NB4 (cell line): Measurements from ENCODE around the gene TFF2.

Experiments
- DNase-seq: peaks from one replicate; pipeline ENCODE4 v3.0.0; 2010; ENCODE audit warnings: low read depth
- H3K4me3 ChIP-seq: one replicate; pipeline ENCODE4 v1.5.1; 2011; ENCODE audit warnings: mild to moderate bottlenecking, low read depth, low read length, moderate library complexity
- MYC ChIP-seq: IDR thresholded peaks from 2 replicates; pipeline ENCODE4 v1.6.1; 2011; ENCODE audit warnings: low read depth, low read length
- POLR2A ChIP-seq: IDR thresholded peaks from 2 replicates; pipeline ENCODE4 v1.6.1; 2011; ENCODE audit warnings: mild to moderate bottlenecking; ENCODE audit not compliant: insufficient read length; ENCODE audit errors: extremely low read depth
- TF ChIP-seq, protein P1 (sequence below): IDR thresholded peaks from one replicate; pipeline ENCODE4 v1.5.1; 2012; ENCODE audit warnings: low read depth, low read length
- TF ChIP-seq, protein P2 (sequence below): IDR thresholded peaks from 2 replicates; pipeline ENCODE4 v1.6.1; 2011; ENCODE audit warnings: low read depth, low read length

The TFF2 gene

DNA sequence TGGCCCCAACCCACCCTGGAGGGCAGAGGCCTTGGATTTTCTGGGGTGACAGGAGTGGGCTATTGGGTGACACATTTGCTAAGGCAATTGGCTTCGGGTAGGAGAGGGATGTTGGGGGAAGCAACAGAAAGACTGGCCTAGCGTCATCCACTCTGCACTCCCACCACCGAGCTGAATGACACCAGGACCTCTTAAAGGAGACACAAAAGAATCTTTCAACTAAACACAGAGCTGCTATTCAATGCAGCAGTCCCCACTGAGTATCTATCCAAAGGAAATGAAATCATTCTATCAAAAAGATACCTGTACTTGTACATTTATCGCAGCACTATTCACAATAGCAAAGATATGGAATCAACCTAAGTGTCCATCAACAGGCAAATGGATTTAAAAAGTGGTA, 6.2 kb downstream of the TFF2 start:
- no peak for TF ChIP-seq MYC
- no peak for DNase-seq
- no peak overlapping the region for H3K4me3 ChIP-seq

DNA sequence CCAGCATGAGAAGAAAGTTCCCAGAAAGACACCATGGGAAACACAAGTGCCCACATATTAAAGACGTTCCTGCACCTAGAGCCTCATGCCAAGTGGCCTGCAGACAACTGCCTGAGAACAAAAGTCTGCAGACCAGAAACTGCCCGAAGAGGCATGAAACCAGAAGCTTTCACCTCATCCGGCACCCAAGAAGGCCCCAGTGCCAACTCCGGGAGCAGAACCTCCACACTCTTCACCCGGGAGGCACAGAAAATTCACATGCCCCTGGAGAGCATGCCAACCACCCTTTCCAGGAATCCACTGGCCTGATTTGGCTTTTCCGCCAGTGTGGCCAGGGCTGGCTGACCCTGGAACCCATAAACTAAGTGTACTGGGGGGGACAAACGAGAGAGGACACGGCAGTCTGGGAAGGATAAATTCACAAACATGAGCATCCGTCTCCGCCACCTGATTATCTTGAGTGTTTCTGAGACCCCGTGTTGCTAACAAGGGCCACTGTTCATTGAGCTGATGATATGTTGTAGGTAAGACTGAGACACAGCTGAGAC, 6.8 kb downstream of the TFF2 start:
- H3K4me3 ChIP-seq: no peak overlapping the region
- TF ChIP-seq, protein P1, sequence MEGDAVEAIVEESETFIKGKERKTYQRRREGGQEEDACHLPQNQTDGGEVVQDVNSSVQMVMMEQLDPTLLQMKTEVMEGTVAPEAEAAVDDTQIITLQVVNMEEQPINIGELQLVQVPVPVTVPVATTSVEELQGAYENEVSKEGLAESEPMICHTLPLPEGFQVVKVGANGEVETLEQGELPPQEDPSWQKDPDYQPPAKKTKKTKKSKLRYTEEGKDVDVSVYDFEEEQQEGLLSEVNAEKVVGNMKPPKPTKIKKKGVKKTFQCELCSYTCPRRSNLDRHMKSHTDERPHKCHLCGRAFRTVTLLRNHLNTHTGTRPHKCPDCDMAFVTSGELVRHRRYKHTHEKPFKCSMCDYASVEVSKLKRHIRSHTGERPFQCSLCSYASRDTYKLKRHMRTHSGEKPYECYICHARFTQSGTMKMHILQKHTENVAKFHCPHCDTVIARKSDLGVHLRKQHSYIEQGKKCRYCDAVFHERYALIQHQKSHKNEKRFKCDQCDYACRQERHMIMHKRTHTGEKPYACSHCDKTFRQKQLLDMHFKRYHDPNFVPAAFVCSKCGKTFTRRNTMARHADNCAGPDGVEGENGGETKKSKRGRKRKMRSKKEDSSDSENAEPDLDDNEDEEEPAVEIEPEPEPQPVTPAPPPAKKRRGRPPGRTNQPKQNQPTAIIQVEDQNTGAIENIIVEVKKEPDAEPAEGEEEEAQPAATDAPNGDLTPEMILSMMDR: no peak
- TF ChIP-seq, protein P2, sequence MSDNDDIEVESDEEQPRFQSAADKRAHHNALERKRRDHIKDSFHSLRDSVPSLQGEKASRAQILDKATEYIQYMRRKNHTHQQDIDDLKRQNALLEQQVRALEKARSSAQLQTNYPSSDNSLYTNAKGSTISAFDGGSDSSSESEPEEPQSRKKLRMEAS: no peak
- TF ChIP-seq POLR2A (no peak), MYC (no peak)
- no peak for DNase-seq

DNA sequence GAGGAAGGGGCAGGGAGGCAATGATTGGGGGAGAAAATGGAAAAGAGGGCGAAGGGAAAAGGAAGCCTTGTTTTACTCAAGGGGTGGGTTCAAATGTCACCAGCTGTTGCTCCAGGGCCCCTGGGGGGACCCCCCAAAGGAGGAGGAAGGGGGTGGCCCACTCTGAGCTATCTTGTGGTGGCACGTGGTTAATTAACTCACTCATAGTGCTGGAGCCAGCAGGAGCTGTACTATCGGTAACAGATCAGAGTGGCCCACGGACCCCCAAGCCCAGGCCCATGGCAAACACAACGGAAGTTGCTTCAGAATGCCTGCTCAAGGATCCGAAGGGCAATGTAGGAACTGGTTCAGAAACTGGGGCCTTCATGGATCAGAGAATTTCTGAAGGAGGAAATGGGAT, 7.2 kb downstream of the TFF2 start:
- no peak for DNase-seq
- no peak overlapping the region for H3K4me3 ChIP-seq
- TF ChIP-seq POLR2A (no peak), MYC (no peak)
- TF ChIP-seq, protein P2: no peak
- TF ChIP-seq, protein P1: no peak

DNA sequence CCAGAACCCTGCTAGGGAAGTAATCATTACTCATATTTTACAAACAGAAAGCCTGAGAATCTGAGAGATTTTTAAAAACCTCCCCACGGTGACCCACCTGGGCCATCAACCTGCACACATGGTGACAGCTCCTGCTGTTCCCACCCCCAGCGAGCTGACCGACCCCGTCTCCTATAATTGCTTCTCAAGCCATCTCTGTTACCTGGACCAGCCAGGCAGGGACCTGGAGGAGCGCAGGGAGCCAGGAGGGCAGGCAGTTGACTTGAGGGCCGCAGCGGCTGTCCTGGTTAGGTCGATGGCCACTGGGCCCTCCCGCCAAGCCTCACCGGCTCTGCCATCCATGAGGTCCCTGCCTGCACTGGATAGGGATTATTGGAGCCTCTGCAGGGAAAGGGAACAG, 7.7 kb downstream of the TFF2 start:
- TF ChIP-seq, protein P2: no peak
- TF ChIP-seq, protein P1: no peak
- TF ChIP-seq POLR2A (no peak), MYC (no peak)
- H3K4me3 ChIP-seq: no peak overlapping the region
- DNase-seq: no peak

DNA sequence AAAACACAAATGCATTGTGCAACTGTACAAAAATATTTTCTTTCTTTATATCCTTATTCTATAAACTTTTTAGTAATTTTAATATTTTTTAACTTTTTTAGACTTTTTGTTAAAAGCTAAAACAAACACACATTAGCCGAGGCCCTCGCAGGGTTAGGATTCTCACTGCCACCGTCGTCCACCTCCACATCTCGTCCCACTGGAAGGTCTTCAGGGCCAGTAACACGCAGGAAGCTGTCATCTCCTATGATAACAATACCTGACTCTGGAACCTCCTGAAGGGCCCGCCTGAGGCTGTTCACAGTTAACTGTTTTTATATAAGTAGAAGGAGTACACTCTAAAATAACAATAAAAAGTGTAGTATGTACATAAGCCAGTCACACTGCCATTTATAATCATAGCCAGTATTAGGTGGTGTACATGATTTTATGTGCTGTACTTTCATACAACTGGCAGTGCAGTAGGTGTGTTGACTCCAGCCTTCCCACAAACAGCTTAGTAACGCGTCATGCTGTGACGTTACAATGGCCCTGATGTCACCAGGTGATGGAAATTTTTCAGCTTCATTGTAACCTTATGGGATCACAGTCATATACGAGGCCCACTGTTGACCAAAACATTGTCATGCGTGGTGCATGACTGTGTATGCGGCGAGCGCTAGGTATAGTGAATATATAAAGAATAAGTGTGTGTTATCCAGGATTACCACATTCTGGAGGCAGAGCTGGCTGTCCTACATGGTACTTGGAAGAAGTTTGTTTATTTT, 8.8 kb downstream of the TFF2 start:
- TF ChIP-seq, protein P2: no peak
- no peak for TF ChIP-seq POLR2A
- TF ChIP-seq, protein P1: no peak
- no peak for TF ChIP-seq MYC
- no peak for DNase-seq

DNA sequence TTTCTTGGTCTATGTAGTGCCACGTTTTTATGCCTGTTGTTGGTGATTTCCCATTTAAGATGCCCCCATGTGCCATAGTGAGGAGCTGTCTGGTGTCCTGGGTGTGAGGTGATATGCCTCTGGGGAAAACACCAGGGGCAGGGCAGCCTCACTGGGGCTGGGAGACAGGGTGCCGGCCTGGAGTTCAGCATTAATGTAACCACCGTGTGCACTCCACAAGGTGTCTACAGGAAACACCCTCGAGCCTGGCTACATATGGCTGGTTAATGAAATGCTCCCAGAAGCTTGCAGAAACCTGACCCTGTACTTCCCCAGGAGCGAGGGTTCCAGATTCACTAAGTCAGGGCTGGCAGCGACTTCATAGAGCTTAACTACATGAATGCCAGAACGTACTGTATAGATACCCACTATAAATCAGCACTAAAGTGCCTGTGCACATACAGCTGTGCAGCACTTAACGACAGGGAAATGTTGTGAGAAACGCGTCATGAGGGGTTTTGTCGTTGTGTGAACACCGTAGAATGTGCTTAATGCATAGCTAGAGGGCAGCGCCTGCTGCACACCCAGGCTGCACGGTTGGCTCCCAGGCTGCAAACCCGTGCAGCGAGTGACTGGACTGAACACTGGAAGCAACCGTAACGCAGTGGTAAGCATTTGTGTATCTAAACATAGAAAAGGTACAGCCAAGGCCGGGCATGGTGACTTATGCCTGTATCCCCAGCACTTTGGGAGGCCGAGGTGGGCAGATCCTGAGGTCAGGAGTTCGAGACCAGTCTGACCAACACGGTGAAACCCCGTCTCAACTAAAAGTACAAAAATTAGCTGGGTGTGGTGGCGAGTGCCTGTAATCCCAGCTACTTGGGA, 10.4 kb downstream of the TFF2 start:
- no peak for DNase-seq
- no peak overlapping the region for H3K4me3 ChIP-seq
- TF ChIP-seq POLR2A: no peak
- TF ChIP-seq, protein P1: no peak
- TF ChIP-seq, protein P2: no peak
- TF ChIP-seq MYC: no peak

More for the DNA sequence above, 8.8 kb downstream of the TFF2 start:
- H3K4me3 ChIP-seq: no peak overlapping the region
